Uterus (tissue), 2 donors: ENCODE measurements around the gene FNBP1.

Experiments
- POLR2A ChIP-seq, 2 donors: fragments of 450-650 bp; IDR thresholded peaks; one replicate each; pipeline ENCODE4 v1.6.1; 2016; ENCODE audit warnings: antibody characterized with exemption in 2 of 2, mild to moderate bottlenecking in 1 of 2, moderate library complexity in 1 of 2
- TF ChIP-seq, protein P1 (sequence below), 4 experiments: fragments of 200-600 bp in 2 of 4; fragments of 450-650 bp in 2 of 4; sonication (generic) in 2 of 4; IDR thresholded peaks; one replicate each; pipeline ENCODE4 v1.5.1; 2016 to 2019; ENCODE audit warnings: antibody characterized with exemption in 4 of 4, mild to moderate bottlenecking in 2 of 4, moderate library complexity in 1 of 4

DNA sequence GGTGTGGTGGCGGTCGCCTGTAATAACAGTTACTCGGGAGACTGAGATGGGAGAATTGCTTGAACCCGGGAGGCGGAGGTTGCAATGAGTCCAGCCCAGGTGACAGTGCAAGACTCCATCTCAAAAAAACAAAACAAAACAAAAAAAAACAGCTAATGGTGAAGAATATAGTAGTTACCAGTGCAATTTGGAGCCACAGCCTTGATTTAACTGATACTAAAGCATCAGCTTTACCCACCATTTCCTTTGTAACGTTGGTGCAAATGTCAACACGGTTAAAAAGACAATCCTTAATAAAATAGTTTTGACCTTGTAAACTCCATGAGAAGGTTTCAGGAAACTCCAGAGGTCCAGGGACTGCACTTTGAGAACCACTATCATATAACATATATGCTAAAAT lies 41.8 kb downstream of the FNBP1 start:
- TF ChIP-seq, protein P1, sequence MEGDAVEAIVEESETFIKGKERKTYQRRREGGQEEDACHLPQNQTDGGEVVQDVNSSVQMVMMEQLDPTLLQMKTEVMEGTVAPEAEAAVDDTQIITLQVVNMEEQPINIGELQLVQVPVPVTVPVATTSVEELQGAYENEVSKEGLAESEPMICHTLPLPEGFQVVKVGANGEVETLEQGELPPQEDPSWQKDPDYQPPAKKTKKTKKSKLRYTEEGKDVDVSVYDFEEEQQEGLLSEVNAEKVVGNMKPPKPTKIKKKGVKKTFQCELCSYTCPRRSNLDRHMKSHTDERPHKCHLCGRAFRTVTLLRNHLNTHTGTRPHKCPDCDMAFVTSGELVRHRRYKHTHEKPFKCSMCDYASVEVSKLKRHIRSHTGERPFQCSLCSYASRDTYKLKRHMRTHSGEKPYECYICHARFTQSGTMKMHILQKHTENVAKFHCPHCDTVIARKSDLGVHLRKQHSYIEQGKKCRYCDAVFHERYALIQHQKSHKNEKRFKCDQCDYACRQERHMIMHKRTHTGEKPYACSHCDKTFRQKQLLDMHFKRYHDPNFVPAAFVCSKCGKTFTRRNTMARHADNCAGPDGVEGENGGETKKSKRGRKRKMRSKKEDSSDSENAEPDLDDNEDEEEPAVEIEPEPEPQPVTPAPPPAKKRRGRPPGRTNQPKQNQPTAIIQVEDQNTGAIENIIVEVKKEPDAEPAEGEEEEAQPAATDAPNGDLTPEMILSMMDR (IDR thresholded peaks at IDR 0.05) = no peak
- no peak for TF ChIP-seq POLR2A (IDR thresholded peaks at IDR 0.05)
